OCI-LY3 (cell line): Measurements from ENCODE around the gene PREP.

Experiments
- H2AFZ ChIP-seq: fragments of 200-600, 300-600 bp; shearing (Covaris generic); 2 replicates; pipeline ENCODE4 v1.6.0; 2014; ENCODE audit warnings: antibody characterized with exemption, low read depth, low read length
- H3K27ac ChIP-seq: fragments of 200-600, 300-600 bp; sonication (generic); 2 replicates; pipeline ENCODE4 v1.5.1; 2014; ENCODE audit warnings: mild to moderate bottlenecking, low read length, moderate library complexity, mixed read lengths
- H3K27me3 ChIP-seq: fragments of 200-600, 300-600 bp; sonication (generic); 2 replicates; pipeline ENCODE4 v1.6.1; 2014; ENCODE audit warnings: low read depth, low read length, mixed read lengths
- H3K36me3 ChIP-seq: fragments of 200-600, 300-600 bp; sonication (generic); replicated peaks from 2 replicates; pipeline ENCODE3; 2014; ENCODE audit warnings: low read depth, low read length, mixed read lengths
- H3K4me1 ChIP-seq: fragments of 300-600, 200-600 bp; sonication (generic); 2 replicates; pipeline ENCODE4 v1.6.1; 2014; ENCODE audit warnings: low read length, mixed read lengths
- H3K4me2 ChIP-seq: fragments of 200-600, 300-600 bp; sonication (generic); 2 replicates; pipeline ENCODE4 v1.6.1; 2014; ENCODE audit warnings: low read length, mixed read lengths
- H3K4me3 ChIP-seq: fragments of 300-600, 200-600 bp; sonication (generic); 2 replicates; pipeline ENCODE4 v1.5.1; 2014; ENCODE audit warnings: antibody characterized with exemption, mild to moderate bottlenecking, low read length, moderate library complexity
- H3K79me2 ChIP-seq: fragments of 300-600, 200-600 bp; shearing (Covaris generic); 2 replicates; pipeline ENCODE4 v1.6.1; 2014; ENCODE audit warnings: mild to moderate bottlenecking, low read length, mixed read lengths
- H3K9ac ChIP-seq: fragments of 300-600, 200-600 bp; shearing (Covaris generic); 2 replicates; pipeline ENCODE4 v1.6.0; 2014; ENCODE audit warnings: mild to moderate bottlenecking, low read length, moderate library complexity
- H3K9me3 ChIP-seq: fragments of 200-600, 300-600 bp; shearing (Covaris generic); 2 replicates; pipeline ENCODE4 v1.6.1; 2014; ENCODE audit warnings: low read length, mixed read lengths; ENCODE audit not compliant: insufficient read depth
- H4K20me1 ChIP-seq: fragments of 200-600, 300-600 bp; sonication (generic); 2 replicates; pipeline ENCODE4 v1.6.1; 2016; ENCODE audit warnings: low read length, mixed read lengths; ENCODE audit not compliant: insufficient read depth
- EZH2phosphoT487 ChIP-seq: fragments of 200-600 bp; shearing (Covaris generic); IDR thresholded peaks from 2 replicates; pipeline ENCODE4 v1.6.1; 2018; ENCODE audit warnings: antibody characterized with exemption, mixed run types, low read depth
- TF ChIP-seq, protein P1 (sequence below): fragments of 200-600, 300-600 bp; sonication (generic); IDR thresholded peaks from 2 replicates; pipeline ENCODE4 v1.5.1; 2014; ENCODE audit warnings: antibody characterized with exemption, low read length, low read depth

Gene PREP

GRCh38 chr6:105305521-105305920, 97.4 kb downstream of the PREP start:
- Histone ChIP-seq H3K9me3 (no peaks in the 10 kb centered on the region), H3K9ac (no peak overlapping the region), H3K27me3 (no peaks in the 10 kb centered on the region), H3K4me3 (no peak overlapping the region), H2AFZ (no peak overlapping the region), H3K27ac (no peak overlapping the region), H3K36me3 (no peaks in the 10 kb centered on the region), H4K20me1 (no peaks in the 10 kb centered on the region), H3K4me2 (no peak overlapping the region), H3K79me2 (no peaks in the 10 kb centered on the region), H3K4me1 (no peaks in the 10 kb centered on the region)
- TF ChIP-seq, protein P1, sequence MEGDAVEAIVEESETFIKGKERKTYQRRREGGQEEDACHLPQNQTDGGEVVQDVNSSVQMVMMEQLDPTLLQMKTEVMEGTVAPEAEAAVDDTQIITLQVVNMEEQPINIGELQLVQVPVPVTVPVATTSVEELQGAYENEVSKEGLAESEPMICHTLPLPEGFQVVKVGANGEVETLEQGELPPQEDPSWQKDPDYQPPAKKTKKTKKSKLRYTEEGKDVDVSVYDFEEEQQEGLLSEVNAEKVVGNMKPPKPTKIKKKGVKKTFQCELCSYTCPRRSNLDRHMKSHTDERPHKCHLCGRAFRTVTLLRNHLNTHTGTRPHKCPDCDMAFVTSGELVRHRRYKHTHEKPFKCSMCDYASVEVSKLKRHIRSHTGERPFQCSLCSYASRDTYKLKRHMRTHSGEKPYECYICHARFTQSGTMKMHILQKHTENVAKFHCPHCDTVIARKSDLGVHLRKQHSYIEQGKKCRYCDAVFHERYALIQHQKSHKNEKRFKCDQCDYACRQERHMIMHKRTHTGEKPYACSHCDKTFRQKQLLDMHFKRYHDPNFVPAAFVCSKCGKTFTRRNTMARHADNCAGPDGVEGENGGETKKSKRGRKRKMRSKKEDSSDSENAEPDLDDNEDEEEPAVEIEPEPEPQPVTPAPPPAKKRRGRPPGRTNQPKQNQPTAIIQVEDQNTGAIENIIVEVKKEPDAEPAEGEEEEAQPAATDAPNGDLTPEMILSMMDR, result no peak
- no peak for TF ChIP-seq EZH2phosphoT487

DNA sequence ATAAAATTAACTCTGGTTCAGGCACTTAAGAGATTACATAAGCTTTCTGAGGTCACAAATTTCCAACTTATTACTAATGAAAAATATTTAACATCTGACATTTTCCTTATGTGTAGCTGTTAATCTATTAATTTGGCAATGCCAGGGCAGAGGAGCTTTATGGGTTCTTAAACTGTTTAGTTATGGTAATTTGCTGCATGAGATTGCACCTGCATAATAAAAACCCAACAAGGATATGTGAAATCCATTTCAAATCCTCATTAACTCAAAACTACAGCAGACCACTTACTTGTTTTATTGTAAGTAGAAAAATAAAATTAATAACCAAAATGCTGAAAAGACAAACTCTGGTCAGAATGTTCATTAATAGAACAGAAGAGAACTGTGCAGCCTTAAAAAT, 98.1 kb downstream of the PREP start:
- Histone ChIP-seq H3K4me2 (no peak overlapping the region), H3K4me1 (no peaks in the 10 kb centered on the region), H3K36me3 (no peaks in the 10 kb centered on the region), H3K4me3 (no peak overlapping the region), H3K79me2 (no peaks in the 10 kb centered on the region), H2AFZ (no peak overlapping the region), H3K27me3 (no peaks in the 10 kb centered on the region), H3K9ac (no peak overlapping the region), H3K27ac (no peak overlapping the region), H3K9me3 (no peaks in the 10 kb centered on the region), H4K20me1 (no peaks in the 10 kb centered on the region)
- TF ChIP-seq, protein P1, result no peak
- no peak for TF ChIP-seq EZH2phosphoT487

GRCh38 chr6:105304366-105304765, 98.5 kb downstream of the PREP start:
- Histone ChIP-seq H3K27ac (no peak overlapping the region), H2AFZ (no peak overlapping the region), H3K9ac (no peak overlapping the region), H3K36me3 (no peaks in the 10 kb centered on the region), H3K79me2 (no peaks in the 10 kb centered on the region), H3K4me1 (no peaks in the 10 kb centered on the region), H3K4me2 (no peak overlapping the region), H3K9me3 (no peaks in the 10 kb centered on the region), H3K4me3 (no peak overlapping the region), H3K27me3 (no peaks in the 10 kb centered on the region), H4K20me1 (no peaks in the 10 kb centered on the region)
- TF ChIP-seq, protein P1, result no peak
- no peak for TF ChIP-seq EZH2phosphoT487

GRCh38 chr6:105302617-105303128, 100.2 kb downstream of the PREP start:
- no peak for TF ChIP-seq EZH2phosphoT487
- TF ChIP-seq, protein P1, result no peak
- no peaks in the 10 kb centered on the region for H3K9me3 ChIP-seq
- H3K27me3 ChIP-seq, result no peaks in the 10 kb centered on the region
- no peaks in the 10 kb centered on the region for H3K79me2 ChIP-seq
- H2AFZ ChIP-seq, result no peak overlapping the region
- no peak overlapping the region for H3K9ac ChIP-seq
- no peak overlapping the region for H3K4me2 ChIP-seq
- H3K4me1 ChIP-seq, result no peaks in the 10 kb centered on the region
- no peaks in the 10 kb centered on the region for H3K36me3 ChIP-seq
- no peaks in the 10 kb centered on the region for H4K20me1 ChIP-seq
- no peak overlapping the region for H3K4me3 ChIP-seq
- H3K27ac ChIP-seq, result no peak overlapping the region
